NCI-H1105 treated with DMSO at 0.1 percent for 48 hours (cell line): ENCODE data around the gene B3GNT9.

Experiments
- DNase-seq: peaks from one replicate; lab custom pipeline; 2025; lab: John Stamatoyannopoulos, UW

Gene B3GNT9

DNA sequence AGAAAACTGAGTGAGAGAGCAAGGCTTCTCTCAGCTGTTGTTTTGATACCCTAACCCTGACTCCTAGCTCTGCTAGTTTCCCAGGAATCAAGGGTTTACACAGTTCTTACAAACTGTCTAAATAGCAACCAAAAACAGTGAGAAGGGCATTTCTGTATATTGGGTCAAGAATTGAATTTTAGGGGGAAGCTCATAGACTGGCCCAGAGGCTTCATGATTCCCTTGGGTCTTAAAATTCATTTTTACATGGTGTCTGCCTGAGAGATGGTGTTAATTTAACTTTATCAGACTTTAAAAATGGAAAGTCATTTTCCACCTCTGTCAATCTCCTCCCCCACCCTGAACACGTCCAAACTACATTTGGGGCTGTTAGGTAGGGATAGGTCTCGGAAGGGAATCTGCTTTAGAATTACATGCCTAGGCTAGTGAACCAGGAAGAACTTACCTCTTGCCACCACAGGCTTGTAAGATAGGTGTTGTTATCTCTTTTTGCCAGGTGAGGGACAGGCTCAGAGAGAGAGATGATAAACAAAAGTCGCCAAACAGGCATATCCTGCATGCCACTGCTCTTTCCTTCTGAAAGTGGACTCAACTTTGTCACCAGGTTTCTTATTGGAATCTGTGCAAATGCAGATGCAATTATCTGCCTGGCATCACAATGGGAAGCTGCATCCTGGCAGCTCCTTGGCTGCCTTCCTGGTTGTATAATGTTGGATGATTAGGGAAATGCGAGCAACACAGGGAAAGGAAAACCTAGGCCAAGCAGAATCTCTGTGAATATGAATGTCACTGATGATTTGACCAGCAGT, 38.0 kb downstream of the B3GNT9 start:
- no peak for DNase-seq

DNA sequence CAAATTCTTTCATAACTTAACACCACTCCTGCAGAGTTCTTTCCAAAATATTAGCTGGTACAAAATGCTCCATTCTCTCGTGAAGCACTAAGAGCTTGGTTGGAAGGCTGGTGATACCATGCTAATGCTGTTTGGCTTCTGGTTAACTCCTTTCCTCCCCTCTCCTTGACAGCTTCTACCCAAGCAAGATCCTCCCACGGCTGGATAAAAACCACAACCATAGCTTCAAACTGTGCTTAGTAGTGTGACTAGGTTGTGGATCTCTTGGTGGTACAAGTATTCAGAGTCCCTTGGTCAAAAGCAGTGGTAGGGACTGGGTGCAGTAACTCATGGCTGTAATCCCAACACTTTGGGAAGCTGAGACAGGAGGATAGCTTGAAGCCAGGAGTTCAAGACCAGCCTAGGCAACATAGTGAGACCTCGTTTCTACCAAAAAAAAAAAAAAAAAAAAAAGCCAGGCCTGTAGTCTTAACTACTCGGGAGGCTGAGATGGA, 38.8 kb downstream of the B3GNT9 start:
- DNase-seq = no peak

DNA sequence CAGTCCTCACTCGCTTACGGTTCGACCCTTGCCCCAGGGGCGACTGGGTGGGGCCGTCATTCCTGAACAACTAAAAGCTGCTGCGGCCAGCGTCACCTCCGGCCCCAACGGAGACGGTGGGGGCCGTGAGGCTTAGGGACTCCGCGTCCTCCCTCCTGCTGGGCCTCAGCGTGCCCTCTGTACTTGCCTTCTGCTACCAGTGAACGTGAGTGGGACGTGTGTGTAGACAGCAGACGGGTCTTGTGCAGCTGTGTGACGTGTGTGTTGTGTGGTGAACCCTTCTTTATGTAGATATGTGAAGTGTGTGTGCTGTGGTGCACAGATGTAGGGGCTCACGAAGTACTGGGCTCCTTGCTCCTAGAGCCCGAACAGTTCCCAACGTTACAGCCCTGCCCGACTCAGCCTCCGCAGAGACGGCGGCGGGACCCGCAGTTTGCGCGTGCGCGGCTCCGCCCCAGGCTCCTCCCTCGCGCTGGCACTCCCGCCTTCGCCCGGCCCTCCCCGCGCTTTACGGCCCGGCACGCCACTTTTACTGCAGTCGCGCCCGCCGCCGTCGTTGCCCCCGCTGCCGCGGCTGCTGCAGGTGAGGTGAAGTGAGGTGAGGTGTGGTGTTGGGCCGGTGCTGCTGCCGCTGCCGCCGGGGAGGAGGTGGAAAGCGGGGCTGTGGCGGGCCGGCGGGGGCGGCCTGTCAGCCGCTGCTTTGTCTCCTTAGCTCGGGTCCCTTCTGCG, 41.2 kb downstream of the B3GNT9 start, which contains the start of gene PHAF1:
Gene PHAF1, plus strand, starts transcription at position 535 of the 729 bp plus-strand sequence. CDS start 235 bp downstream, outside the sequence.
- peak; percentile 81 for DNase-seq

DNA sequence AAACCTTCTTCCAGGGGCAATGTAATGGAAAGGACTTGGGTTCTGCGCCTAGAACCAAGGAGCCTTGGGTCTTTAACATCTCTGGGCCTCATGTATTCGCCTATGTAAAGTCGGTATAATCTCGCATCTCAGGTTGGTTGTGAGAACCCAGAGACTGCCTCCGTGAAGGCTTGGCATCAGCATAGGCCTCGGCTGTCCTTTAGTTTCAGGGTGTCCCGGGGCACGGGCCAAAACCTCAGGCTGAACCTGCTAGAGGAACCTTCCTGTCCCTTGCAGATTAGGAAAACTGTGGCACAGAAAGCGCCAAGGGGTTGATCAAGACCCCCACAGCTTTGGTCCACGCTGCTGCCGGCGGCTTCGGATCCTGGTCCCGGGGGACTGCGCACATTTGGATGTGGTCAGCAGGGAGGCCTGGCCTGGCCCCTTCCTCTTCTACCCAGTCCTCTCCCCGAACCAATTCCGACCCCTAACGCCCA, 41.8 kb downstream of the B3GNT9 start:
- no peak for DNase-seq

DNA sequence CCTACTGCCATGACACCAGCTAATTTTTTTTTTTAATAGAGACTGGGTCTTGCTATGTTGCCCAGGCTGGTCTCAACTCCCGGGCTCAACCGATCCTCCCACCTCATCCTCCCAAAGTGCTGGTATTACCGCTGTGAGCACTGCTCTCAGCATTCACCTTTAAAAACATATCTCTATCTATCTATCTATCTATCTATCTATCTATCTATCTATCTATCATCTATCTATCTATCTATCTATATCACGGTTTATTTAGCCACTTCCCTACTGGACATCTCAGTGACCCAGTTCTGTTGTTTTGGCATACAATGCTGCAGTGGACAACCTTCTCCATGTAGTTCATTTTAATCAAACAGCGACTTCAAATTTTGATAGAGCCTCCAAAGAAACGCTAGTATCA, 42.3 kb downstream of the B3GNT9 start:
- DNase-seq = no peak

DNA sequence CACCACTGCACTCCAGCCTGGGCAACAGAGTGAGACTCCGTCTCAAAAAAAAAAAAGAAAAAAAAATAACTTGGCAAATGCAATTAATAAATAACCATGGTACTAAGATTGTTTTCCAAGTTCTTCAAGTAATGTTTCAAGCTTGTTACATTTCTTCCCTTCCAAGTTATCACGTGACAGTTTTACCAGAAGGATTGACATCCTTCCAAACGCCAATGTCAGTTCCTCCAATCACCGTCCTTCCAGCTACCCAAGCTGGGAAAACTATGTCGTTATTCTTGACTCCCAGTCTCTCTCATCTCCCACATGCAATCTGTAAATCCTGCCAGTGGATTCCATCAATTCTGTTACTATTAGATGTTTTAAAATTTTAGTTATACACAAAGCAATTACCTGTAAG, 44.9 kb downstream of the B3GNT9 start:
- DNase-seq = no peak

DNA sequence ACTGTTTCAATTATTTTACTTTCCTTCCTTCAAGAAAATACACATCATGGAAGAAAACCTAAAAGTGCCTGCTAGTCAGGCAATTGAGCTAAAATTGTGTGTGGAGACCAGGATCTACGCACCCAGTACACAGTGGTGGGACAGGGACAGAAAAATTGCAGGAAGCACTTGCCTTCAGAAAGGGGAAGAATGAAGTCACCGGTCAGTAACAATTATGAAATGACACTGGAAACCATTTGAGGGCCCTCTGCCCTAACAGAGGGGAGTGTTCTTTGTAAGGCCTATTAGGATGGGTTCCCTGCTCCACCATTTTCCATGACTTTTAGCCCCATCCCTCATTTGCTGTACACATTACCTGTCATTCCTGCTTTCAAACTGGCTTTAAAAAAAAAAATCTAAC, 45.6 kb downstream of the B3GNT9 start:
- DNase-seq = no peak

DNA sequence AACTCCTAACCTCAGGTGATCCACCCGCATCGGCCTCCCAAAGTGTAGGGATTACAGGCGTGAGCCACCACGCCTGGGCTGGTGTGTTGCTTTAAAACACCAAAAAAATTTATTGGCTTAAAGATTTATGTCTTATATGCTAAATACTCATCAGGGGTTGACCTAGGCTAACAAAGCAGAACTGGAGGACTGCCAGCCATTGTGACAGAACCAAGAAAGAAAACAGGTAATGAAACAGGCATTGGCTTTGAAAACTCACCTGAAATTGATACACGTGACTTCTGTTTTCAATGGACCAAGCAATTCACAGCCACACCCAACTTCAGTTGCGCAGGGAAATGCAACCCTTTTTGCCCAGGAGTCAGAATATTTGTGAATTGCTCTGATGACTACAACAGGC, 46.0 kb downstream of the B3GNT9 start:
- no peak for DNase-seq

DNA sequence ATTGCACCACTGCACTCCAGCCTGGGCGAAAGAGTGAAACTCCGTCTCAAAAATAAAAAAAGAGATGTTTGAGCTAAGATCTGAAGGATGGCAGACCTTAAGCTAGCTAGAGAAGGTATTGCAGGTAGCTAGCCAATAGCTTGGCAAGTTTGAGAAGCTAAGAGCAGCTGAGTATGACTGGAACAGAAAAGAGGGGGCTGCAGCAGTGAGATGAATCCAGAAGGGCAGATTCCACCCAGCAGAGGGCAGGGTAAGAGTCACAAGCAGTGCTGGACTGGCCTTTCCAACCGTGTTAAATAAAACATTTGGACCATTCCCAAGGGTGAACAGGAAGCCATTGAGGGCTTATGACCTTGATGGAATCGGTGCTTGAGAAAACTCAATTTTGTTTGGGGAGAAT, 46.7 kb downstream of the B3GNT9 start:
- no peak for DNase-seq

DNA sequence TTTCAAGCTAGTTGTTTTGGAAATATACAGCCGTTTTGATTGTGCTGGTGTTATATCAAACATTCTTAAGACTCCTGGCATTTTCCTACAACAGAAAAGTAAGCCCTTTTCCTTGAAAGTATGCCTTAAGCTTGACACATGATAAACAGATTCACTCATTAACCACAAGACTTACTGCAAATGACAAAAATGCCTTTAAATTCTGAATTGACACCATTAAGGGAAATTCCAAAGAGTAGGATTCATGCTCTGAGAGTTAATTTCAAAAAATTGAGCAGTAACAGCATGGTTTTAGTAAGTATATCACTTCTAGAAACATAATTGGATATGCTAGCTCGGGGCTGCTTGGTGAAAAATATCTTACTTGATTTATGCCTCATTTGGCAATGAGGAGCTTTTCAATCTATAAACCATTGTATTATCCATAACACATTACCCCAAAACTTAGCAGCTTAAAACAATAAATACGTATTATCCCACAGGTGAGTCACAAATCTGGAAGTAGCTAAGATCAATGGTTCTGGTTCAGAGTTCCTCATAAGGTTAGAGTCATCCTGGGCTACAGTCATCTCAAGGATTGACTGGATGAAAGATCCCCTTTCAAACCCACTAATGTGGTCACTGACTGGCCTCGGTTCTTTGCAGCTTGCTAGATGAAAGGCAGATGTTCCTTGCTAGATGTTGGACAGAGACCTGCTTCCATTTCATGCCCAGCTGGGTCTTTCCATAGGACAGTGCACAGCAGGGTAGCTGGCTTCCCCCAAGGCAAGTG, 49.3 kb downstream of the B3GNT9 start:
- no peak for DNase-seq

DNA sequence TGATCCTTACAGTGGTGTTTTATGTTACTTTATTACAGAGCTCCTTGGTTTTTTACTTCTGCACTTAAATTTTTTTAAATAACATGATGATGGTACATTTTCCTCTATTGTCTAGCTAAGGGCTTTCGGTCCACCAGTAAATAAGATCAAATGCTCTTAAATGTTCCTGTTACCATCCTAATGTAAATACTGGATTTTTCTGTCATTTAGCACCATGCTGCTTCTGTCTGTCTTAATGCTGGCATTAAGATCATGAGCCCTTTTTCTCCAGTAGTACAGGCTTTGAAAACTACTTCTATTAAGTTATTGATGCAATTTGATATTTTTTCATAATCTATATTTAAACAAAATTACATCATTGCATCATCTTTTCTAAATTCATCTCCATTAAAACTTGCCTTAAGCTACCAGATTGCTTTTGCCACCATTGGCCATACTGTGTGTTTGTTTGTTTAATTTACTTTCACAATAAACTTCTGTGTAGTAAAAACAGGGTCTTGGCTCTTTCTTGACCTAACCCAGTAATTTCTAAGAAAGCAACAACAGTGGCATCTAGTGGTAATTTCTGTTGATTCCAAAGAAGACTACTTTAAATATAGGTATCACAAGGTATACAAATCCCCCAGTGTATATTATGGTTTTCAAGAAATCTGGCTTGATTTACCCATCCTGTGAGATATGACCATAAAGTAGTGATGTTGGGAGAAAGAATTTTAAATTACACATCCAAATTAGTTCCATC, 50.1 kb downstream of the B3GNT9 start:
- no peak for DNase-seq

DNA sequence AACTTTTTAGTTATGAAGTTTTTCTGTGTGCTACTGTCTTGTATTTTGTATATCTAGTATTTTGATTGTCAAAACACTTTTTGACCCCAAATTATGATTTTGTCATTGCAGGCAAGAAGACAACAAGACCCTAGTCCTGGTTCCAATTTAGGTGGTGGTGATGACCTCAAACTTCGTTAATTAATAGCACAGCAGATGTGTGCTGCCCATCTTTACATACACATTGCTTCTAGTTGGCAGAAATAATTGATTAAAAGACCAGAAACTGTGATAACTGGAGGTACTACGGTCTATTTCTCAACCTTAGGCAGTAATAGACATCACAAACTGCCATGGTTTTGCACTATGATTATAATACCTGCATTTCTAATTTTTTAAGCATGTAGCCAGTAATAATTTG, 52.2 kb downstream of the B3GNT9 start:
- no peak for DNase-seq
